Panc1 (cell line): Measurements from ENCODE around the gene CLNK. TPM values are rescaled to one million over a fixed set of nuclear protein-coding genes. Genes with fewer than 3 reads are reported as not detected.

Experiments
- ATAC-seq: fragments of 200-7000 bp; cut with Tn5 transposase; 2 replicates; pipeline ENCODE4 v1.9.1; 2020; ENCODE audit warnings: mild to moderate bottlenecking, moderate library complexity
- BruUV-seq: library from RNA; stranded (reverse); fragments of 400-500 nt; replicated peaks from 2 replicates; lab custom pipeline; 2021; lab: Mats Ljungman, UMichigan
- CTCF ChIA-PET: fragments of 300-600 bp; sonication (Branson Sonifier 250); formaldehyde crosslinking; loops from one replicate; lab custom pipeline; 2022; ENCODE audit warnings: antibody characterized with exemption; lab: Charles Lee
- POLR2A ChIA-PET: fragments of 300-600 bp; sonication (Branson Sonifier 250); formaldehyde crosslinking; loops from one replicate; lab custom pipeline; 2022; ENCODE audit warnings: antibody characterized with exemption; lab: Charles Lee
- DNase-seq: peaks from one replicate; pipeline ENCODE4 v3.0.0-alpha.2; 2010; ENCODE audit warnings: low read depth, low spot score
- H3K27ac ChIP-seq: 2 replicates; pipeline ENCODE4 v1.5.1; 2011; ENCODE audit warnings: mild to moderate bottlenecking, low read length, inconsistent platforms
- H3K27me3 ChIP-seq: fragments of 200-500 bp; sonication (Bioruptor generic); 2 replicates; pipeline ENCODE4 v1.6.0; 2014; ENCODE audit warnings: low read length, inconsistent platforms; ENCODE audit not compliant: control insufficient read depth, insufficient read depth
- H3K36me3 ChIP-seq: fragments of 200-500 bp; sonication (Bioruptor generic); 2 replicates; pipeline ENCODE4 v1.5.1; 2014; ENCODE audit warnings: inconsistent platforms, mild to moderate bottlenecking, low read length, moderate library complexity; ENCODE audit not compliant: control insufficient read depth, insufficient read depth
- H3K4me1 ChIP-seq: 2 replicates; pipeline ENCODE4 v1.5.1; 2011; ENCODE audit warnings: inconsistent platforms, mild to moderate bottlenecking, low read length, moderate library complexity; ENCODE audit not compliant: control insufficient read depth, insufficient read depth
- H3K4me3 ChIP-seq, 2 experiments: 2 replicates each; pipeline ENCODE4 v1.5.1; 2011 to 2012; ENCODE audit warnings: low read depth in 2 of 2, low read length in 2 of 2, mild to moderate bottlenecking in 2 of 2, inconsistent platforms in 1 of 2, moderate library complexity in 1 of 2
- H3K9me3 ChIP-seq: fragments of 200-500 bp; sonication (Bioruptor generic); 2 replicates; pipeline ENCODE4 v1.5.1; 2014; ENCODE audit warnings: low read depth, mild to moderate bottlenecking, inconsistent platforms, low read length, moderate library complexity; ENCODE audit not compliant: control insufficient read depth, insufficient read depth
- CTCF ChIP-seq: fragments of 450-650 bp; IDR thresholded peaks from 2 replicates; pipeline ENCODE4 v1.5.1; 2017; ENCODE audit warnings: mild to moderate bottlenecking
- POLR2AphosphoS5 ChIP-seq: IDR thresholded peaks from 2 replicates; pipeline ENCODE4 v1.6.1; 2012; ENCODE audit warnings: mild to moderate bottlenecking, low read depth, low read length, moderate library complexity
- REST ChIP-seq, 2 experiments: IDR thresholded peaks; 2 replicates each; pipeline ENCODE4 v1.6.1; 2011 to 2012; ENCODE audit warnings: low read depth in 2 of 2, control low read depth in 1 of 2, low read length in 1 of 2, mild to moderate bottlenecking in 1 of 2, moderate library complexity in 1 of 2; ENCODE audit not compliant: insufficient read depth in 1 of 2
- SIN3A ChIP-seq: IDR thresholded peaks from 2 replicates; pipeline ENCODE4 v1.6.1; 2012; ENCODE audit warnings: low read depth, mild to moderate bottlenecking, low read length, moderate library complexity, borderline replicate concordance; ENCODE audit not compliant: insufficient read depth
- TCF7L2 ChIP-seq: IDR thresholded peaks from 2 replicates; pipeline ENCODE4 v1.6.1; 2011; ENCODE audit warnings: mild to moderate bottlenecking, low read depth, low read length, inconsistent platforms
- in situ Hi-C: cut with HindIII; loops from 2 replicates; pipeline ENCODE4 v1.10.0; 2016; ENCODE audit warnings: low sequenced_read_pairs, low pct_unique_long_range_greater_than_20kb
- intact Hi-C: fragments of 100-400 bp; cut with micrococcal nuclease; formaldehyde crosslinking; loops from one replicate; pipeline ENCODE4 v1.10.0; 2022; ENCODE audit not compliant: unreplicated experiment
- total RNA-seq: library from RNA; stranded (reverse); gene quantifications from one replicate; pipeline ENCODE4 v1.2.1, GENCODE V29; 2021; ENCODE audit not compliant: unreplicated experiment

The CLNK gene
- total RNA-seq, 1 experiment from 2014 or later, result not detected

GRCh38 chr4:10670321-10670720 lies 14.2 kb downstream of the CLNK start:
- ATAC-seq (no peak), DNase-seq (no peak)
- no peaks in the 10 kb centered on the region for H3K9me3 ChIP-seq
- CTCF ChIA-PET, result no interaction called here
- no peaks in the 10 kb centered on the region for H3K4me1 ChIP-seq
- intact Hi-C loops, result no loop called here
- H3K4me3 ChIP-seq, result no peak overlapping the region
- no peak overlapping the region for H3K27ac ChIP-seq
- POLR2A ChIA-PET, result no interaction called here
- TF ChIP-seq REST (IDR thresholded peaks at IDR 0.05; ENCODE audit: insufficient read depth in 1 of 2, low read depth in 2 of 2, low read length in 1 of 2), result no peak
- TF ChIP-seq POLR2AphosphoS5, result no peak
- no peak for TF ChIP-seq SIN3A
- no peak for TF ChIP-seq CTCF
- TF ChIP-seq TCF7L2, result no peak
- BruUV-seq, result no TSS peak
- in situ Hi-C loops, result no loop called here
- H3K27me3 ChIP-seq, result no peaks in the 10 kb centered on the region
- H3K36me3 ChIP-seq, result no peaks in the 10 kb centered on the region

- ATAC-seq (no peak), DNase-seq (no peak)
- no peak for TF ChIP-seq REST (IDR thresholded peaks at IDR 0.05; ENCODE audit: insufficient read depth in 1 of 2, low read depth in 2 of 2, low read length in 1 of 2)
- TF ChIP-seq SIN3A, result no peak
- no peak for TF ChIP-seq CTCF
- TF ChIP-seq TCF7L2, result no peak
- no peak for TF ChIP-seq POLR2AphosphoS5
- in situ Hi-C loops (no loop called here), intact Hi-C loops (no loop called here)
- Histone ChIP-seq H3K4me3 (no peak overlapping the region), H3K36me3 (no peaks in the 10 kb centered on the region), H3K9me3 (no peaks in the 10 kb centered on the region), H3K27ac (no peak overlapping the region), H3K4me1 (no peaks in the 10 kb centered on the region), H3K27me3 (no peaks in the 10 kb centered on the region)
- CTCF ChIA-PET, result no interaction called here
- POLR2A ChIA-PET, result no interaction called here
- no TSS peak for BruUV-seq
Measured at GRCh38 chr4:10667701-10668326, 16.8 kb downstream of the CLNK start.
